ENCODE measurements around the gene MBP.

Gene MBP

GRCh38 chr18:77079088-77079487 is 53.5 kb downstream of the MBP start:
- H3K9me3 ChIP-seq, result no peaks in the 10 kb centered on the region
- intact Hi-C loops (cut with DNase I; ENCODE audit: low total_unique reads), result no loop called here
- peaks cover 0 to 5% (median 2%) of the 10 kb centered on the region in 4 donors for H3K4me1 ChIP-seq

GRCh38 chr18:77078690-77079070 is 53.9 kb downstream of the MBP start:
- no peak for DNase-seq
- TF ChIP-seq CTCF (IDR thresholded peaks at IDR 0.05), result no peak
- no peak overlapping the region for H3K27ac ChIP-seq

More at GRCh38 chr18:77079088-77079487, 53.5 kb downstream of the MBP start:
- Histone ChIP-seq H3K27me3 (no peaks in the 10 kb centered on the region), H3K36me3 (no peaks in the 10 kb centered on the region), H3K4me3 (no peak overlapping the region), H3K27ac (no peak overlapping the region)
- TF ChIP-seq CTCF (IDR thresholded peaks at IDR 0.05), result no peak
- no peak for DNase-seq

GRCh38 chr18:77077941-77078689 is 54.5 kb downstream of the MBP start:
- intact Hi-C loops (cut with DNase I; ENCODE audit: low total_unique reads), result no loop called here
- no peaks in the 10 kb centered on the region for H3K9me3 ChIP-seq
- TF ChIP-seq CTCF (IDR thresholded peaks at IDR 0.05), result no peak
- no peak for DNase-seq
- H3K27me3 ChIP-seq, result no peaks in the 10 kb centered on the region
- H3K4me1 ChIP-seq, result peaks cover 0 to 4% (median 0%) of the 10 kb centered on the region in 4 donors
- no peak overlapping the region for H3K27ac ChIP-seq
- no peaks in the 10 kb centered on the region for H3K36me3 ChIP-seq
- H3K4me3 ChIP-seq, result no peak overlapping the region

More at GRCh38 chr18:77078690-77079070, 53.9 kb downstream of the MBP start:
- peaks cover 0 to 4% (median 0%) of the 10 kb centered on the region in 4 donors for H3K4me1 ChIP-seq
- no peaks in the 10 kb centered on the region for H3K36me3 ChIP-seq
- no peaks in the 10 kb centered on the region for H3K9me3 ChIP-seq
- intact Hi-C loops (cut with DNase I; ENCODE audit: low total_unique reads), result no loop called here
- H3K4me3 ChIP-seq, result no peak overlapping the region
- H3K27me3 ChIP-seq, result no peaks in the 10 kb centered on the region

GRCh38 chr18:77077401-77077800 is 55.2 kb downstream of the MBP start:
- Histone ChIP-seq H3K4me3 (no peak overlapping the region), H3K27me3 (no peaks in the 10 kb centered on the region), H3K36me3 (no peaks in the 10 kb centered on the region), H3K9me3 (no peaks in the 10 kb centered on the region), H3K4me1 (peaks cover 0 to 4% (median 2%) of the 10 kb centered on the region in 4 donors), H3K27ac (no peak overlapping the region)
- intact Hi-C loops (cut with DNase I; ENCODE audit: low total_unique reads), result no loop called here
- TF ChIP-seq CTCF (IDR thresholded peaks at IDR 0.05), result no peak
- no peak for DNase-seq

GRCh38 chr18:77076111-77076510 is 56.5 kb downstream of the MBP start:
- DNase-seq, result no peak
- no peak for TF ChIP-seq CTCF (IDR thresholded peaks at IDR 0.05)
- no peak overlapping the region for H3K27ac ChIP-seq
- H3K4me1 ChIP-seq, result peaks cover 0 to 16% (median 12%) of the 10 kb centered on the region in 4 donors
- intact Hi-C loops (cut with DNase I; ENCODE audit: low total_unique reads), result no loop called here
- H3K9me3 ChIP-seq, result no peaks in the 10 kb centered on the region
- no peak overlapping the region for H3K4me3 ChIP-seq
- H3K27me3 ChIP-seq, result no peaks in the 10 kb centered on the region
- no peaks in the 10 kb centered on the region for H3K36me3 ChIP-seq
